Endothelial cell of umbilical vein (primary cell): ENCODE measurements around the gene OLFML2A. TPM values are rescaled to one million over a fixed set of nuclear protein-coding genes. Genes with fewer than 3 reads are reported as not detected.
"Not testable (repeated sequence)": the region's sequence is repeated elsewhere in the genome, so short reads cannot be mapped to it uniquely, and the experiment has no call there.

ENCODE experiments used
- BruUV-seq: library from RNA; stranded (reverse); fragments of 400-500 nt; replicated peaks from 2 replicates; lab custom pipeline; 2021; lab: Mats Ljungman, UMichigan
- CTCF ChIA-PET: fragments of 300-600, 350-600 bp; sonication (Branson Sonifier 250); formaldehyde crosslinking; loops from one replicate; lab custom pipeline; 2021; ENCODE audit warnings: antibody characterized with exemption, inconsistent platforms; lab: Charles Lee
- POLR2A ChIA-PET: fragments of 300-600, 350-600 bp; sonication (Branson Sonifier 250); formaldehyde crosslinking; loops from one replicate; lab custom pipeline; 2021; ENCODE audit warnings: antibody characterized with exemption, inconsistent platforms; lab: Charles Lee
- DNase-seq: peaks from one replicate; pipeline ENCODE4 v3.0.0-alpha.2; 2011; ENCODE audit warnings: low read depth, low spot score
- FAIRE-seq: peaks from 2 replicates; lab custom pipeline; 2011; peaks lifted over from hg19 to GRCh38; lab: Jason Lieb, UNC
- H2AFZ ChIP-seq: 2 replicates; pipeline ENCODE4 v1.6.0; 2012; ENCODE audit warnings: low read depth, low read length, control low read depth, inconsistent platforms
- H3K27ac ChIP-seq: 2 replicates; pipeline ENCODE4 v1.5.1; 2011; ENCODE audit warnings: low read depth, mild to moderate bottlenecking, control low read depth, low read length, moderate library complexity; ENCODE audit not compliant: insufficient read depth
- H3K27me3 ChIP-seq, 2 experiments: 2 replicates each; pipeline versions ENCODE4 v1.6.0 to v1.6.1; 2011; ENCODE audit warnings: low read length in 2 of 2, mixed read lengths in 1 of 2; ENCODE audit not compliant: control insufficient read depth in 2 of 2, insufficient read depth in 2 of 2
- H3K36me3 ChIP-seq, 2 experiments: 2 replicates in 1 of 2; 3 replicates in 1 of 2; pipeline ENCODE4 v1.5.1; 2011; ENCODE audit warnings: low read length in 2 of 2, mild to moderate bottlenecking in 1 of 2, moderate library complexity in 1 of 2; ENCODE audit not compliant: control insufficient read depth in 2 of 2, insufficient read depth in 2 of 2; ENCODE audit errors: extremely low read depth in 1 of 2
- H3K4me1 ChIP-seq: 3 replicates; pipeline ENCODE4 v1.5.1; 2011; ENCODE audit warnings: mild to moderate bottlenecking, low read length; ENCODE audit not compliant: control insufficient read depth, insufficient read depth; ENCODE audit errors: extremely low read depth
- H3K4me2 ChIP-seq: 2 replicates; pipeline ENCODE4 v1.6.1; 2011; ENCODE audit warnings: low read length, control low read depth, mixed read lengths; ENCODE audit not compliant: insufficient read depth
- H3K4me3 ChIP-seq, 3 experiments: fragments of 200-600 bp in 1 of 3; sonication (generic), shearing (Covaris generic) in 1 of 3; replicated peaks in 1 of 3; 2 replicates each; pipeline ENCODE4 v1.5.1; 2011 to 2016; ENCODE audit warnings: control low read depth in 3 of 3, low read length in 3 of 3, mild to moderate bottlenecking in 2 of 3, inconsistent platforms in 1 of 3, low read depth in 1 of 3, moderate library complexity in 1 of 3; ENCODE audit not compliant: insufficient read depth in 1 of 3
- H3K79me2 ChIP-seq: 2 replicates; pipeline ENCODE4 v1.6.0; 2012; ENCODE audit warnings: low read length, inconsistent platforms; ENCODE audit not compliant: control insufficient read depth, insufficient read depth
- H3K9ac ChIP-seq: replicated peaks from 2 replicates; pipeline ENCODE3; 2011; ENCODE audit warnings: low read length, control low read depth; ENCODE audit not compliant: insufficient read depth; ENCODE audit errors: extremely low read depth
- H3K9me1 ChIP-seq: replicated peaks from 3 replicates; pipeline ENCODE4 v1.6.0; 2011; ENCODE audit warnings: mild to moderate bottlenecking, low read length; ENCODE audit not compliant: control insufficient read depth, insufficient read depth; ENCODE audit errors: extremely low read depth
- H3K9me3 ChIP-seq: replicated peaks from 2 replicates; pipeline ENCODE4 v1.5.1; 2012; ENCODE audit warnings: low read length, inconsistent platforms; ENCODE audit not compliant: control insufficient read depth, insufficient read depth
- H4K20me1 ChIP-seq: replicated peaks from 2 replicates; pipeline ENCODE3; 2011; ENCODE audit warnings: mild to moderate bottlenecking, low read length; ENCODE audit not compliant: control insufficient read depth, insufficient read depth; ENCODE audit errors: extremely low read depth
- EZH2 ChIP-seq: IDR thresholded peaks from 2 replicates; pipeline ENCODE4 v1.6.1; 2012; ENCODE audit warnings: borderline replicate concordance, low read depth, mild to moderate bottlenecking, moderate library complexity, low read length, inconsistent platforms; ENCODE audit not compliant: severe bottlenecking
- FOS ChIP-seq: IDR thresholded peaks from 2 replicates; pipeline ENCODE4 v1.6.1; 2011; ENCODE audit warnings: mild to moderate bottlenecking, low read length, moderate library complexity, borderline replicate concordance; ENCODE audit not compliant: insufficient read depth
- GATA2 ChIP-seq: IDR thresholded peaks from 2 replicates; pipeline ENCODE4 v1.7.0; 2011; ENCODE audit warnings: low read depth, mild to moderate bottlenecking, moderate library complexity, mixed read lengths, low read length; ENCODE audit not compliant: insufficient read length, insufficient read depth
- JUN ChIP-seq: IDR thresholded peaks from 2 replicates; pipeline ENCODE4 v1.6.1; 2011; ENCODE audit warnings: borderline replicate concordance, low read depth; ENCODE audit not compliant: insufficient read length, insufficient read depth
- MYC ChIP-seq: IDR thresholded peaks from one replicate; pipeline ENCODE4 v1.6.1; 2011; ENCODE audit warnings: mild to moderate bottlenecking, low read depth, low read length
- POLR2A ChIP-seq: IDR thresholded peaks from 2 replicates; pipeline ENCODE4 v1.6.1; 2012; ENCODE audit warnings: low read depth, mild to moderate bottlenecking, control low read depth, low read length
- POLR2AphosphoS5 ChIP-seq: IDR thresholded peaks from 2 replicates; pipeline ENCODE4 v1.6.1; 2012; ENCODE audit warnings: low read depth, mild to moderate bottlenecking, control low read depth, low read length, moderate library complexity; ENCODE audit not compliant: insufficient read depth
- dilution Hi-C: fragments of 300-500 bp; cut with MboI; formaldehyde crosslinking; loops from one replicate; pipeline ENCODE4 v1.15.0; 2019; ENCODE audit warnings: low sequenced_read_pairs; ENCODE audit not compliant: extremely low pct_ligation_motif_present
- intact Hi-C: fragments of 100-400 bp; cut with micrococcal nuclease; formaldehyde crosslinking; loops from one replicate; pipeline ENCODE4 v1.10.0; 2022
- polyA plus RNA-seq, 4 experiments: library from polyadenylated mRNA; depleted of rRNA in 3 of 4; stranded (reverse) in 3 of 4; unstranded in 1 of 4; fragments of >200 nt; gene quantifications; 2 replicates each; pipeline versions ENCODE4 v1.2.1 to v1.2.3, GENCODE V29; 2011 to 2012; ENCODE audit warnings: missing spikeins in 1 of 4
- total RNA-seq: library from RNA; stranded (reverse); gene quantifications from 2 replicates; pipeline ENCODE4 v1.2.3, GENCODE V29; 2021
- TF ChIP-seq, protein P1 (sequence below): IDR thresholded peaks from 2 replicates; pipeline ENCODE4 v1.6.1; 2011; ENCODE audit not compliant: insufficient read depth, insufficient read length
- TF ChIP-seq, protein P2 (sequence below), 2 donors: IDR thresholded peaks; 1 replicate in 1 of 2; 2 replicates in 1 of 2; pipeline ENCODE4 v1.5.1; 2011; ENCODE audit warnings: low read length in 2 of 2, mild to moderate bottlenecking in 2 of 2, moderate library complexity in 2 of 2, control low read depth in 1 of 2, inconsistent platforms in 1 of 2, low read depth in 1 of 2; ENCODE audit not compliant: insufficient read depth in 1 of 2; ENCODE audit errors: extremely low read depth in 1 of 2

The OLFML2A gene
- total and polyA plus RNA-seq, 2 donors (not counting 3 experiments of a cell fraction or from before 2014, with no cell fraction given): 0.92 to 1.1 TPM

DNA sequence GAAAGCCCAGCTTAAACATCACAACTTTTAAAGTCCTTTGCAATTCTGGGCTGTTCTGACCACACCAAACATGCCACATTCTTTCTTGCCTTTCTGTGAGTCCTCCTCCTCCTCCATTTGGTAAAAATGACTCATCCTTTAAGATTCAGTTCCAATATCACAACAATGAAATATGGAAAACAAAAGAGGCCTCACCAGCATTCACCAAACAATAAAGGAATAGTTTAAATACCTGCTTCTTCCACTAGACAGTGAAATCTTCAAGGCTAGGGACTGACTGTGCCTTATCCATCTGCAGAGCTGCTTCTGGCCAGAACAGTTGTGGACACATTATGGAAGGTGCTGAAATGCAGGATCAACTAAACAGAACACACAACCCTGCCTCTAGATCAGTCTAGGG, 41.8 kb upstream of the OLFML2A start:
- intact Hi-C loops (no loop called here), dilution Hi-C loops (no loop called here)
- H3K9me3 ChIP-seq: no peaks in the 10 kb centered on the region
- H3K9me1 ChIP-seq: no peaks in the 10 kb centered on the region
- H3K4me2 ChIP-seq: no peak overlapping the region
- peak; percentile 48 for DNase-seq
- H3K27me3 ChIP-seq: no peaks in the 10 kb centered on the region
- H3K36me3 ChIP-seq: no peaks in the 10 kb centered on the region
- CTCF ChIA-PET: interaction anchor here (0.6 to 1.2 kb wide), 4 partner anchors 10 to 118 kb away, joined by 3 to 5 read pairs (median 4); partner anchors contain the start of gene WDR38
- H3K27ac ChIP-seq: no peak overlapping the region
- peak; percentile 74 for FAIRE-seq
- H3K4me3 ChIP-seq: no peak overlapping the region
- no TSS peak for BruUV-seq
- no peaks in the 10 kb centered on the region for H3K79me2 ChIP-seq
- no peak overlapping the region for H3K9ac ChIP-seq
- TF ChIP-seq POLR2AphosphoS5: no peak
- TF ChIP-seq, protein P1, sequence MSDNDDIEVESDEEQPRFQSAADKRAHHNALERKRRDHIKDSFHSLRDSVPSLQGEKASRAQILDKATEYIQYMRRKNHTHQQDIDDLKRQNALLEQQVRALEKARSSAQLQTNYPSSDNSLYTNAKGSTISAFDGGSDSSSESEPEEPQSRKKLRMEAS: no peak
- no peak for TF ChIP-seq EZH2
- TF ChIP-seq POLR2A: no peak
- peak; percentile 63 for TF ChIP-seq JUN
- no peak for TF ChIP-seq MYC
- TF ChIP-seq GATA2: no peak
- TF ChIP-seq FOS: peak; percentile 57
- TF ChIP-seq, protein P2, sequence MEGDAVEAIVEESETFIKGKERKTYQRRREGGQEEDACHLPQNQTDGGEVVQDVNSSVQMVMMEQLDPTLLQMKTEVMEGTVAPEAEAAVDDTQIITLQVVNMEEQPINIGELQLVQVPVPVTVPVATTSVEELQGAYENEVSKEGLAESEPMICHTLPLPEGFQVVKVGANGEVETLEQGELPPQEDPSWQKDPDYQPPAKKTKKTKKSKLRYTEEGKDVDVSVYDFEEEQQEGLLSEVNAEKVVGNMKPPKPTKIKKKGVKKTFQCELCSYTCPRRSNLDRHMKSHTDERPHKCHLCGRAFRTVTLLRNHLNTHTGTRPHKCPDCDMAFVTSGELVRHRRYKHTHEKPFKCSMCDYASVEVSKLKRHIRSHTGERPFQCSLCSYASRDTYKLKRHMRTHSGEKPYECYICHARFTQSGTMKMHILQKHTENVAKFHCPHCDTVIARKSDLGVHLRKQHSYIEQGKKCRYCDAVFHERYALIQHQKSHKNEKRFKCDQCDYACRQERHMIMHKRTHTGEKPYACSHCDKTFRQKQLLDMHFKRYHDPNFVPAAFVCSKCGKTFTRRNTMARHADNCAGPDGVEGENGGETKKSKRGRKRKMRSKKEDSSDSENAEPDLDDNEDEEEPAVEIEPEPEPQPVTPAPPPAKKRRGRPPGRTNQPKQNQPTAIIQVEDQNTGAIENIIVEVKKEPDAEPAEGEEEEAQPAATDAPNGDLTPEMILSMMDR (IDR thresholded peaks at IDR 0.05; ENCODE audit: extremely low read depth in 1 of 2, insufficient read depth in 1 of 2, low read depth in 1 of 2, low read length in 2 of 2): no peak
- no peak overlapping the region for H2AFZ ChIP-seq
- peaks cover 7% of the 10 kb centered on the region for H3K4me1 ChIP-seq
- no peaks in the 10 kb centered on the region for H4K20me1 ChIP-seq
- POLR2A ChIA-PET: no interaction called here

DNA sequence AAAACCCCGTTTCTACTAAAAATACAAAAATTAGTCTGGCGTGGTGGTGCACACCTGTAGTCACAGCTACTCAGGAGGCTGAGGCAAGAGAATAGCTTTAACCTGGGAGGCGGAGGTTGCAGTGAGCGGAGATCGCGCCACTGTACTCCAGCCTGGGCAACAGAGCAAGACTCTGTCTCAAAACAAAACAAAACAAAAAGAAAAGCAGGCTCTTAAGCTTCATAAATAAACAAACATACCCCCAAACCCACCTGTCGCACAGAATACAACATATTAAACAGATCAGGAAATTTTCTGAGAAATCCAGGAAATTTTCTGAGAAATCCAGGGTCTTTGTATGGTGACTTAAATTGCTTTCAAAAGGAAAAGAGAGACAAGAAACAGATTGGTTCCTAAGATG, 38.9 kb upstream of the OLFML2A start:
- H3K27me3 ChIP-seq, dilution Hi-C loops, H3K9me3 ChIP-seq, intact Hi-C loops, H3K4me3 ChIP-seq, H3K79me2 ChIP-seq, DNase-seq, H3K27ac ChIP-seq, H3K9ac ChIP-seq, POLR2A ChIA-PET, CTCF ChIA-PET, BruUV-seq, H3K4me2 ChIP-seq, H2AFZ ChIP-seq, H3K9me1 ChIP-seq, H3K4me1 ChIP-seq, FAIRE-seq, H4K20me1 ChIP-seq, H3K36me3 ChIP-seq: not testable (repeated sequence)
